GM13977 (cell line): ENCODE measurements around the gene FOXM1.

Experiments used
- DNase-seq: peaks from one replicate; pipeline ENCODE4 v3.0.0; 2012; ENCODE audit warnings: low spot score
- in situ Hi-C: fragments of 300-500 bp; cut with MboI; formaldehyde crosslinking; loops from one replicate; pipeline ENCODE4 v1.12.0; 2022; ENCODE audit warnings: low sequenced_read_pairs, low pct_unique_long_range_greater_than_20kb, mixed read lengths, inconsistent platforms; ENCODE audit not compliant: unreplicated experiment
- TF ChIP-seq, protein P1 (sequence below): IDR thresholded peaks from 2 replicates; pipeline ENCODE4 v1.5.1; 2012; ENCODE audit warnings: mild to moderate bottlenecking, control low read depth; ENCODE audit not compliant: insufficient read depth; ENCODE audit errors: extremely low read depth, missing control alignments

FOXM1 gene

DNA sequence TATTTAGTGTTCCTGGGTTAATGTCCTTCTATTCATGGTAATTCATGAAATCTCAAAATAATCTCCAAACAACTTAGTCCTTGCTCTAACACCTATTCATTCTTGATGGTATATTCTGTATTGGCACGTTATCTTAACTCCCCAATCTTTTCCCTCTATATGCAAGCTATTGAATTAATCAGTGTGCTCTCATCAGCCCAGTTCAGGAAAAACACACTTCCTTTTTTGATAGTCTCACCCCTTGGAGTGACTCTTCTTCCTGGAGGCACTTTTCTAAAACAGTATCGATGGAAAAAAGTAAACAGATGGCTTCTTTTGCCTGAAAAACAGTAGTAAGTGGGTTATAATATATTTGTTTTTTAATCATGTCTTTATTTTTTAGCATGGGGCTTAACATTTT, 42.3 kb upstream of the FOXM1 start:
- DNase-seq = no peak
- TF ChIP-seq, protein P1, sequence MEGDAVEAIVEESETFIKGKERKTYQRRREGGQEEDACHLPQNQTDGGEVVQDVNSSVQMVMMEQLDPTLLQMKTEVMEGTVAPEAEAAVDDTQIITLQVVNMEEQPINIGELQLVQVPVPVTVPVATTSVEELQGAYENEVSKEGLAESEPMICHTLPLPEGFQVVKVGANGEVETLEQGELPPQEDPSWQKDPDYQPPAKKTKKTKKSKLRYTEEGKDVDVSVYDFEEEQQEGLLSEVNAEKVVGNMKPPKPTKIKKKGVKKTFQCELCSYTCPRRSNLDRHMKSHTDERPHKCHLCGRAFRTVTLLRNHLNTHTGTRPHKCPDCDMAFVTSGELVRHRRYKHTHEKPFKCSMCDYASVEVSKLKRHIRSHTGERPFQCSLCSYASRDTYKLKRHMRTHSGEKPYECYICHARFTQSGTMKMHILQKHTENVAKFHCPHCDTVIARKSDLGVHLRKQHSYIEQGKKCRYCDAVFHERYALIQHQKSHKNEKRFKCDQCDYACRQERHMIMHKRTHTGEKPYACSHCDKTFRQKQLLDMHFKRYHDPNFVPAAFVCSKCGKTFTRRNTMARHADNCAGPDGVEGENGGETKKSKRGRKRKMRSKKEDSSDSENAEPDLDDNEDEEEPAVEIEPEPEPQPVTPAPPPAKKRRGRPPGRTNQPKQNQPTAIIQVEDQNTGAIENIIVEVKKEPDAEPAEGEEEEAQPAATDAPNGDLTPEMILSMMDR = no peak
- in situ Hi-C loops = no loop called here

DNA sequence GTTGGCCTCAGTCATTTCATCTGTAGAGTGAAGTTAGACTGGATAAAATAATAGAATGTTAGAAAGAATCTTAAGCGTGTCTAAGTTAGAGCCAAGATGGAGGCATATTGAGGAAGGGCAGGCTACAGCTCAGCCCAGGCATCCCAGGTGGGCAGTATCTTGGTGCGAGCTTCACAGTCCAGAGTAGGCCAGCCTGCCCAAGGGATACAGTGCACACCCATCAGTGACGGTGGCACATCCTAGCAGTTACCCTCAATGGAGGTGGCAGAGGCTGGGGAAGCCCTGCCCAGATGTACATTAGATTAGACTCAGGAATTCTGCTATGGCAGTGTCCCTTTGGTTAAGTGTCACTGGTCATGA, 35.2 kb upstream of the FOXM1 start:
- in situ Hi-C loops = no loop called here
- TF ChIP-seq, protein P1 = no peak
- no peak for DNase-seq

DNA sequence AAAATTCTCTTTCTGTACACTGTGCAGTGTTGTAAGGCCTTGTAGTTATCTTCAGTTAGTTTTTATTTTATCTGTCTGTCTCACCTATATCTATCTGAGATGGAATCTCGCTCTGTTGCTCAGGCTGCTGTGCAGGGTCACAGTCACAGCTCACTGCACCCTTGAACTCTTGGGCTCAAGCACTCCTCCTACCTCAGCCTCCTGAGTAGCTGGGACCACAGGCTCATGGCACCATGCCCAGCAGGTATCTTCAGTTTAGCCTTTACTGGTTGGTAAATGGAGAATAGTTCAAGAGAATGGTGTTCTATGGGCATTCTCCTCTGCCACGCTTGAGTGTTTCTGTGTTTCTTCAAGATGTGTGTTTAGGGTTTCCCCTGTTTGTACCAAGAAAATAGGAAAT, 27.3 kb upstream of the FOXM1 start:
- TF ChIP-seq, protein P1 = no peak
- in situ Hi-C loops = no loop called here
- no peak for DNase-seq

DNA sequence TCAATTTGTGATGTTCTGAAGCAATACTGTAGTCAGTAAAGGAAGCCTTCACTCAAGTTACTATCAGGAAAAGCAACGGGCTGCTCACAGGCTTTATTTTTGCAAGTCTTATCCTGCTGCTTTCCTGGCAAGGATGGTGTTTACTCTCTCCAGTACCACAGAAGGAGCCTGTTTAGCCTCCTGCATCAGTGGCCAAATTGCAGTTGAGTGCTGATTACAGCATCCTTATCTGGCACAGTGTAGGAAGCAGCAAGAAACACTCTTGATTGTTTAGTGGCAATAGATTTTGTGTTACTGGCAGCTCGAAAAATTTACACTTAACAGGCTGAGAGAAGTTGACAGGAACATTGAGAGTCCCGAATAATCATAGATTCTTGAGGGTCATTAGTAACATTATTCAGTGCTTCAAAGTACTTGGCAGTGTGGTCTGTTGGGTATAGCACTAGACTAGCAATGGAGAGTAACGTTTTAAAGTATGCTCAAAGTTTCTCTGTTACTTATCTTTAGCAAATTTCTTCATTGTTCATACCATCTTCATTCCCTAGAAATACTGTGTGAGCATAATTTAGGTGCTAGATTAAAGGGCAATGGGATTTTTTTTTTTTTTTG, 25.4 kb upstream of the FOXM1 start:
- DNase-seq = no peak
- TF ChIP-seq, protein P1 = no peak
- in situ Hi-C loops = no loop called here

DNA sequence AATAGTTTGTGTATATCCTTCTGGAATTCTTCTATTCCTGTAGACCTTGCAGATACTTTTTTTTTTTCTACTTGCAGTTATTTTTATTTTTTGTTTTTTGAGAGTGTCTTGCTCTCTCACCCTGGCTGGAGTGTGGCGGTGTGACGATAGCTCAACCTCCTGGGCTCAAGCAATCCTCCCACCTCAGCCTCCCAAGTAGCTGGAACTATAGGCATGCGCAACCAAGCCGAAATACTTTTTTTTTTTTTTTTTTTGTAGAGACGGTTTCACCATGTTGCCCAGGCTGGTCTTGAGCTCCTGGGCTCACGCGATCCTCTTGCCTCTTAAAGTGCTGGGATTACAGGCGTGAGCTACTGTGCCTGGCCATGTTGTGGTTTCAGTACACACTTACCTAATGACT, 23.7 kb upstream of the FOXM1 start:
- TF ChIP-seq, protein P1 = no peak
- in situ Hi-C loops = no loop called here
- DNase-seq = no peak

DNA sequence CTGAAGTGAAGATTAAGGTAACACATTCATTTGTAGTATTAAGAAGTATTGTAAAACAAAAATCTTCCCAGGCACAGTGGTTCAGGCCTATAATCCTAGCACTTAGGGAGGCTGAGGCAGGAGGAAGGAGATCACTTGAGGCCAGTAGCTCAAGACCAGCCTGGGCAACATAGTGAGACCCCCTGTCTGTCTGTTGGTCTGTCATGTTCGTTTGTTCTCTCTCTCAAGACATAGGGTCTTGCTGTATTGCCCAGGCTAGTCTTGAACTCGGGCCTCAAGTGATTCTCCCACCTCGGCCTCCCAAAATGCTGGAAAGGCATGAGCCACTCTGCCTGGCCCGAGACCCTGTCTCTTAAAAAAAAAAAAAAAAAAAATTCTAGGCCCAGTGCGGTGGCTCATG, 20.4 kb upstream of the FOXM1 start:
- TF ChIP-seq, protein P1 = no peak
- in situ Hi-C loops = loop anchor here (25.0 kb wide), 1 partner anchor 140 kb away; no protein-coding TSS in a partner anchor
- no peak for DNase-seq
